Measurements from ENCODE around the gene UNC45B. TPM values are rescaled to one million over a fixed set of nuclear protein-coding genes. Genes with fewer than 3 reads are reported as not detected.
A peak's percentile ranks its signal among the peaks of the same experiment; 100 is the strongest.
"Not testable (repeated sequence)": the region's sequence is repeated elsewhere in the genome, so short reads cannot be mapped to it uniquely, and the experiment has no call there.

Gene UNC45B
- total RNA-seq, 2 donors from 2014 or later: not detected

DNA sequence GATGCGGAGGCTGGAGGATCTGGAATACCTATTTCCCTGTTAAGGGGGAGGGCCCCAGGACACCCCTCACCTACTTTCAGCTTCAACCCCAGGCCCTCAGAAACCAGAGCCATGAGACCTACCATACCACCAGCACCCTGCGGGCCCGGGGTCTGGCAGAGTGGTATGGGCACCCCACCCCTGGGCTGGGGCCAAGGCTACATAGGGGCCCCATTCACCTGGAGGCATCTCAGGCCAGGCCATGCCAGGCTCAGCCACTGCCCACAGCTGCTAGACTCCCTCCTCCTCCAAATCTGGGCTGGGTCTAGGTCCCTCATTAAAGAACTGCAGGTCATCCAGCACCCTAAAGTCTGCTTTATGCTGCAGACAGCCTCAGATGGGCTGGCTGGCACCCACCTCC is 17.2 kb upstream of the UNC45B start:
- H3K36me3 Mint-ChIP-seq (ENCODE audit: low read depth): peaks cover 49% of the 10 kb centered on the region
- no peak overlapping the region for H3K27ac Mint-ChIP-seq
- H3K4me1 Mint-ChIP-seq: no peaks in the 10 kb centered on the region
- H3K9me3 Mint-ChIP-seq: no peaks in the 10 kb centered on the region
- no peak for ATAC-seq (replicated peaks)
- H3K27me3 Mint-ChIP-seq: no peaks in the 10 kb centered on the region
- H3K4me3 Mint-ChIP-seq: no peak overlapping the region

GRCh38 chr17:35132099-35132498 is 15.5 kb upstream of the UNC45B start:
- ATAC-seq (replicated peaks): no peak
- Mint-ChIP-seq H3K27me3 (no peaks in the 10 kb centered on the region), H3K36me3 (ENCODE audit: low read depth) (peaks cover 66% of the 10 kb centered on the region), H3K4me3 (no peak overlapping the region), H3K9me3 (no peaks in the 10 kb centered on the region), H3K27ac (peak overlapping the region; percentile 41), H3K4me1 (no peaks in the 10 kb centered on the region)

DNA sequence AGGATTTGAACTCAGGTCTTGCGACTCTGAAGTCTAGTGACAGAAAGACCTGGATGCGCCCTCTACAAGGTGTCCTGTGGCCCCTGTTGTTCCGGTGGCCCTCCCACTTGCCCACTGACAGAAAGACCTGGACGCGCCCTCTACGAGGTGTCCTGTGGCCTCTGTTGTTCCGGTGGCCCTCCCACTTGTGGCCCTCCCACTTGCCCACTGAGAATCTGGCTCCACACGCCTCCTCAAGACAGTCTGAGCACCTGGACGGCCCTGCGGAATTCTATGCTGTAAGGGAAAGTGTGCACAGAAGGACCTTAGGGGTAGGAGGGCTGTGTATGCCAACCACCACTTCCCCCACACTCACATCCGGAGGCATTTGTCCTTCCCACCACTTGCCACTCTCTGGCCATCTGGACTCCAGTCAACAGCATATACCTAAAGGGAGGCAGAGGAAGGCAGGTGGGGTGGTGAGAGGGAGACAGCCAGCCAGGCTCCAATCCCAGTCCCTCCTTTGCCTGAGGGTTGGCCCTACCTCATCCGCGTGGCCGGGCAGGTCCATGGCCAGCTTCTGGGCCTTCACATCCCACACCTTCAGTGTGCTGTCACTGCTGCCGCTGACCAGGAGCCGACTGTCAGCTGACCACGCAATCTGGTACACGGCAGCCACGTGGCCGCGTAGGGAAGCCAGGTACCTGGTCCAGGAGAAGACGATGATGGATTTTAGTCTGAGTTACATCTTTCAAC is 14.6 kb upstream of the UNC45B start:
- ATAC-seq (replicated peaks): no peak
- Mint-ChIP-seq H3K9me3 (no peaks in the 10 kb centered on the region), H3K27me3 (no peaks in the 10 kb centered on the region), H3K4me3 (no peak overlapping the region), H3K36me3 (ENCODE audit: low read depth) (peaks cover 75% of the 10 kb centered on the region), H3K4me1 (no peaks in the 10 kb centered on the region), H3K27ac (peak overlapping the region; percentile 41)

- no peak for ATAC-seq (replicated peaks)
- H3K36me3 Mint-ChIP-seq (ENCODE audit: low read depth): peaks cover 95% of the 10 kb centered on the region
- H3K9me3 Mint-ChIP-seq: no peaks in the 10 kb centered on the region
- H3K4me1 Mint-ChIP-seq: no peaks in the 10 kb centered on the region
- H3K27me3 Mint-ChIP-seq: no peaks in the 10 kb centered on the region
- no peak overlapping the region for H3K27ac Mint-ChIP-seq
- no peak overlapping the region for H3K4me3 Mint-ChIP-seq
These were observed 12.3 kb upstream of the UNC45B start for GRCh38 chr17:35135322-35135721.

GRCh38 chr17:35138218-35138617 is 9.4 kb upstream of the UNC45B start:
- Mint-ChIP-seq H3K27ac (no peak overlapping the region), H3K36me3 (ENCODE audit: low read depth) (peaks cover 73% of the 10 kb centered on the region), H3K4me3 (no peak overlapping the region), H3K4me1 (no peaks in the 10 kb centered on the region), H3K9me3 (no peaks in the 10 kb centered on the region), H3K27me3 (no peaks in the 10 kb centered on the region)
- ATAC-seq (replicated peaks): no peak

- no peaks in the 10 kb centered on the region for H3K27me3 Mint-ChIP-seq
- no peaks in the 10 kb centered on the region for H3K9me3 Mint-ChIP-seq
- peak within 1 kb of the TSS; percentile 80 for H3K4me3 Mint-ChIP-seq
- no peaks in the 10 kb centered on the region for H3K4me1 Mint-ChIP-seq
- H3K27ac Mint-ChIP-seq: peak within 1 kb of the TSS; percentile 41
- peaks cover 36% of the 10 kb centered on the region for H3K36me3 Mint-ChIP-seq (ENCODE audit: low read depth)
- peak; percentile 97 for ATAC-seq (replicated peaks)
These were observed 5.7 kb upstream of the UNC45B start, which contains the start of gene NLE1 for GRCh38 chr17:35141681-35142466. Gene NLE1 (minus strand): TSS chr17:35142303. CDS start chr17:35142275, 28 bp downstream.

DNA sequence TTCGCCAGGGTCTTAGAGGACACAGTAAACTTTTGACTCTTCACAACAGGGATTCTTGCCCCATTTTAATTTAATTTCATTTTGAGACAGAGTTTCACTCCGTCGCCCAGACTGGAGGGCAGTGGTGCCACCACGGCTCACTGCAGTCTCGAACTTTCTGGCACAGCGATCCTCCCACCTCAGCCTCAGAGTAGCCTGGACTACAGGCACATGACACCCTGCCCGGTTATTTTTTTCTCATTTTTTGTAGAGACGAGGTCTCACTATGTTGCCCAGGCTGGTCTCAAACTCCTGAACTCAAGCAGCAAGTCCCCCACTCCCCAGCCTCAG is 5.2 kb upstream of the UNC45B start:
- Mint-ChIP-seq H3K4me1 (no peaks in the 10 kb centered on the region), H3K9me3 (no peaks in the 10 kb centered on the region), H3K4me3 (peak overlapping the region; percentile 80), H3K27me3 (no peaks in the 10 kb centered on the region), H3K36me3 (ENCODE audit: low read depth) (peaks cover 31% of the 10 kb centered on the region), H3K27ac (peak overlapping the region; percentile 41)
- ATAC-seq (replicated peaks): peak; percentile 10

DNA sequence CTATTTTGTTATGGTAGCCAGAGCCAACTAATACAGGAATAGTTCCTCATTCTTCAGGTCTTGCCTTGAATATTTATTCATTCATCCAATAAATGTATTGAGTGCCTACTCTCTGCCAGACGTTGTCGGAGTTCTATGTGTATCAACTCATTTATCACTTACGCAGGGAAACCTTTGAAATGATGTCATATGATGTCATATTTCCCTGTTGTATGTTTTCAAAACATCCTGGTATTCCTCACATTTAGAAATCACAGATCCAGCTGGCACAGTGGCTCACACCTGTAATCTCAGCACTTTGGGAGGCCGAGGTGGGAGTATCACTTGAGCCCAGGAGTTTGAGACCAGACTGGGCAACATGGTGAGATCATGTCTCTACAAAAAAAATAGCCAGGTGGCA is 2.8 kb upstream of the UNC45B start:
- no peak for ATAC-seq (replicated peaks)
- no peaks in the 10 kb centered on the region for H3K9me3 Mint-ChIP-seq
- H3K4me3 Mint-ChIP-seq: no peak overlapping the region
- H3K4me1 Mint-ChIP-seq: no peaks in the 10 kb centered on the region
- no peak overlapping the region for H3K27ac Mint-ChIP-seq
- peaks cover 6% of the 10 kb centered on the region for H3K36me3 Mint-ChIP-seq (ENCODE audit: low read depth)
- no peaks in the 10 kb centered on the region for H3K27me3 Mint-ChIP-seq

GRCh38 chr17:35146214-35146833 is 1.3 kb upstream of the UNC45B start:
- ATAC-seq (replicated peaks): no peak
- no peaks in the 10 kb centered on the region for H3K4me1 Mint-ChIP-seq
- no peaks in the 10 kb centered on the region for H3K36me3 Mint-ChIP-seq (ENCODE audit: low read depth)
- no peaks in the 10 kb centered on the region for H3K27me3 Mint-ChIP-seq
- H3K27ac Mint-ChIP-seq: no peak overlapping the region
- H3K4me3 Mint-ChIP-seq: no peak overlapping the region
- H3K9me3 Mint-ChIP-seq: no peaks in the 10 kb centered on the region

DNA sequence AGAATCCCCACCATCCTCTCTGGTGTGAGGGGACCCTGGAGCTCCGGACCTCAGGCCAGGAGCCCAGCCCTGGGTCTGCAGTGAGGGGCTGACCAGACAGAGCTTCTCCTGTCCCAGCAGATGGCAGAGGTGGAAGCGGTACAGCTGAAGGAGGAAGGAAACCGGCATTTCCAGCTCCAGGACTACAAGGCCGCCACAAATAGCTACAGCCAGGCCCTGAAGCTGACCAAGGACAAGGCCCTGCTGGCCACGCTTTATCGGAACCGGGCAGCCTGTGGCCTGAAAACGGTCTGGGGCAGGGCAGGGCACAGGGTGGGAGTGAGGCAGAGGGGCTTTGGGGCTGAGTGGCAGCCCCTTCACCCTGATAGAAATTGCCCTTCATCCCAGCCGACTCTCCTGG is 527 bp downstream of the UNC45B start:
- no peak for ATAC-seq (replicated peaks)
- H3K9me3 Mint-ChIP-seq: no peaks in the 10 kb centered on the region
- no peaks in the 10 kb centered on the region for H3K36me3 Mint-ChIP-seq (ENCODE audit: low read depth)
- H3K27ac Mint-ChIP-seq: no peak overlapping the region
- H3K27me3 Mint-ChIP-seq: no peaks in the 10 kb centered on the region
- no peaks in the 10 kb centered on the region for H3K4me1 Mint-ChIP-seq
- H3K4me3 Mint-ChIP-seq: no peak overlapping the region

DNA sequence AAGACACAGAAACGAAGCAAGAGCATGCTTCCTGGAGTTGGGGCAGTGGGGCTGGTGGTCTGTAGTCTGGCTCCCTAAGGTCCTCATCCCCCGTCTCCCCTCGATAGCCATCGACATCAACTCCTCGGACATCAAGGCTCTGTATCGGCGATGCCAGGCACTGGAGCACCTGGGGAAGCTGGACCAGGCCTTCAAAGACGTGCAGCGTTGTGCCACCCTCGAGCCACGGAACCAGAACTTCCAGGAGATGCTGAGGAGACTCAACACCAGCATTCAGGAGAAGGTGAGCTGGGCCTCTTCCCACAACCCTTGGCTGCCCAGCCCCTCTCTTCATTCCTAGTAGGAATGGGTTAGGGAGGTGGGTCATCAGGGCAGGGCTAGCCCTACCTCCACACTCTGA is 2.3 kb downstream of the UNC45B start:
- Mint-ChIP-seq H3K36me3 (ENCODE audit: low read depth) (no peaks in the 10 kb centered on the region), H3K9me3 (no peaks in the 10 kb centered on the region), H3K4me1 (no peaks in the 10 kb centered on the region), H3K4me3 (no peak overlapping the region), H3K27me3 (no peaks in the 10 kb centered on the region), H3K27ac (no peak overlapping the region)
- ATAC-seq (replicated peaks): no peak

- H3K27me3 Mint-ChIP-seq; H3K36me3 Mint-ChIP-seq (ENCODE audit: low read depth); H3K9me3 Mint-ChIP-seq; H3K27ac Mint-ChIP-seq; H3K4me1 Mint-ChIP-seq; H3K4me3 Mint-ChIP-seq; ATAC-seq (replicated peaks): not testable (repeated sequence)
These were observed 3.5 kb downstream of the UNC45B start for GRCh38 chr17:35151080-35151479.

GRCh38 chr17:35152421-35153140 is 5.0 kb downstream of the UNC45B start:
- no peak overlapping the region for H3K27ac Mint-ChIP-seq
- no peaks in the 10 kb centered on the region for H3K9me3 Mint-ChIP-seq
- H3K4me3 Mint-ChIP-seq: no peak overlapping the region
- H3K4me1 Mint-ChIP-seq: no peaks in the 10 kb centered on the region
- H3K27me3 Mint-ChIP-seq: no peaks in the 10 kb centered on the region
- no peak for ATAC-seq (replicated peaks)
- no peaks in the 10 kb centered on the region for H3K36me3 Mint-ChIP-seq (ENCODE audit: low read depth)
